Spleen (tissue), 11 donors: ENCODE data around the gene GAMT. TPM values are rescaled to one million over a fixed set of nuclear protein-coding genes. Genes with fewer than 3 reads are reported as not detected.
"Not testable (repeated sequence)": the region's sequence is repeated elsewhere in the genome, so short reads cannot be mapped to it uniquely, and the experiment has no call there.

Source experiments
- DNase-seq: peaks from one replicate; pipeline ENCODE4 v3.0.0-alpha.2; 2020
- H3K27ac ChIP-seq, 8 donors: fragments of 200-600 bp; sonication (generic) in 7 of 8; 1 replicate in 4 of 8; 2 replicates in 4 of 8; pipeline versions ENCODE4 v1.5.0 to v1.8.0; 2016 to 2021; ENCODE audit warnings: inconsistent platforms in 4 of 8, mild to moderate bottlenecking in 4 of 8, moderate library complexity in 1 of 8
- H3K27me3 ChIP-seq, 7 donors: fragments of 200-600 bp; sonication (generic) in 6 of 7; replicated peaks in 1 of 7; 1 replicate in 4 of 7; 2 replicates in 3 of 7; pipeline versions ENCODE4 v1.5.0 to v1.8.0; 2016 to 2021; ENCODE audit warnings: inconsistent platforms in 3 of 7, mild to moderate bottlenecking in 1 of 7
- H3K36me3 ChIP-seq, 6 donors: fragments of 200-600 bp; sonication (generic) in 5 of 6; 1 replicate in 4 of 6; 2 replicates in 2 of 6; pipeline versions ENCODE4 v1.5.0 to v1.8.0; 2016 to 2021; ENCODE audit warnings: inconsistent platforms in 2 of 6
- H3K4me1 ChIP-seq, 6 donors: fragments of 200-600 bp; sonication (generic) in 5 of 6; 1 replicate in 3 of 6; 2 replicates in 3 of 6; pipeline versions ENCODE4 v1.5.0 to v1.8.0; 2016 to 2021; ENCODE audit warnings: inconsistent platforms in 3 of 6
- H3K4me3 ChIP-seq, 8 donors: fragments of 200-600 bp; sonication (generic) in 7 of 8; 1 replicate in 4 of 8; 2 replicates in 4 of 8; pipeline versions ENCODE4 v1.5.0 to v1.8.0; 2016 to 2021; ENCODE audit warnings: inconsistent platforms in 4 of 8, mild to moderate bottlenecking in 4 of 8, moderate library complexity in 2 of 8
- H3K9me3 ChIP-seq, 8 donors: fragments of 200-600 bp; sonication (generic) in 7 of 8; 1 replicate in 4 of 8; 2 replicates in 4 of 8; pipeline versions ENCODE4 v1.5.0 to v1.8.0; 2016 to 2021; ENCODE audit warnings: inconsistent platforms in 4 of 8
- POLR2A ChIP-seq, 3 donors: fragments of 450-650 bp; IDR thresholded peaks; one replicate each; pipeline ENCODE4 v1.5.1; 2017; ENCODE audit warnings: antibody characterized with exemption in 3 of 3, mild to moderate bottlenecking in 1 of 3
- POLR2AphosphoS5 ChIP-seq, 3 donors: sonication (generic); formaldehyde crosslinking; IDR thresholded peaks; one replicate each; pipeline ENCODE4 v1.5.1; 2017; ENCODE audit warnings: antibody characterized with exemption in 3 of 3
- WGBS, 5 donors: extraction: QIAGEN DNeasy Blood & Tissue Kit in 3 of 5; methylation state at CpG; one replicate each; pipeline versions ENCODE4 v1.1.5 to v1.1.7; 2013 to 2018; 5-methylcytosine and 5-hydroxymethylcytosine counted together
- intact Hi-C: fragments of 100-400 bp; cut with DNase I; formaldehyde crosslinking; loops from one replicate; pipeline ENCODE4 v1.15.0; 2023; ENCODE audit warnings: low total_unique reads
- polyA plus RNA-seq, 3 donors: library from polyadenylated mRNA; stranded (reverse); fragments of 200-250 nt; gene quantifications; one replicate each; pipeline ENCODE4 v1.2.1, GENCODE V29; 2013
- total RNA-seq, 7 donors: library from RNA; depleted of rRNA in 3 of 7; stranded (reverse); fragments of >200 nt in 3 of 7; fragmentation: NEBNext Ultra II Directional in 4 of 7; extraction: Animal tissue kit (Norgen Biotek cat#: 25700) in 4 of 7; gene quantifications; one replicate each; pipeline versions ENCODE4 v1.1.0 to v1.2.1, GENCODE V29; 2016 to 2021
- TF ChIP-seq, protein P1 (sequence below), 11 experiments: fragments of 200-600 bp in 7 of 11; fragments of 450-650 bp in 4 of 11; sonication (generic) in 4 of 11; IDR thresholded peaks in 8 of 11; conservative IDR thresholded peaks in 3 of 11; 1 replicate in 7 of 11; 2 replicates in 4 of 11; pipeline versions ENCODE4 v1.4.0 to v1.8.0; 2016 to 2021; ENCODE audit warnings: antibody characterized with exemption in 11 of 11, inconsistent platforms in 4 of 11, mild to moderate bottlenecking in 1 of 11
- donor health status: healthy with polysubstance abuse.
- donor health status: DM: no; HTN: no; CAD: no; lungs with moderate emphysema.
- donor health status: DM: no; HTN: no; CAD: no.
- donor health status: Bipolar disorder and iron deficiency.
- donor health status: healthy.
- donor health status: DM: no; HTN: no; CAD: no.
- donor health status: DM: yes; HTN: yes; CAD: no.

GAMT gene
- total and polyA plus RNA-seq, 10 donors: 7.1 to 20.4 (median 12.4) TPM

DNA sequence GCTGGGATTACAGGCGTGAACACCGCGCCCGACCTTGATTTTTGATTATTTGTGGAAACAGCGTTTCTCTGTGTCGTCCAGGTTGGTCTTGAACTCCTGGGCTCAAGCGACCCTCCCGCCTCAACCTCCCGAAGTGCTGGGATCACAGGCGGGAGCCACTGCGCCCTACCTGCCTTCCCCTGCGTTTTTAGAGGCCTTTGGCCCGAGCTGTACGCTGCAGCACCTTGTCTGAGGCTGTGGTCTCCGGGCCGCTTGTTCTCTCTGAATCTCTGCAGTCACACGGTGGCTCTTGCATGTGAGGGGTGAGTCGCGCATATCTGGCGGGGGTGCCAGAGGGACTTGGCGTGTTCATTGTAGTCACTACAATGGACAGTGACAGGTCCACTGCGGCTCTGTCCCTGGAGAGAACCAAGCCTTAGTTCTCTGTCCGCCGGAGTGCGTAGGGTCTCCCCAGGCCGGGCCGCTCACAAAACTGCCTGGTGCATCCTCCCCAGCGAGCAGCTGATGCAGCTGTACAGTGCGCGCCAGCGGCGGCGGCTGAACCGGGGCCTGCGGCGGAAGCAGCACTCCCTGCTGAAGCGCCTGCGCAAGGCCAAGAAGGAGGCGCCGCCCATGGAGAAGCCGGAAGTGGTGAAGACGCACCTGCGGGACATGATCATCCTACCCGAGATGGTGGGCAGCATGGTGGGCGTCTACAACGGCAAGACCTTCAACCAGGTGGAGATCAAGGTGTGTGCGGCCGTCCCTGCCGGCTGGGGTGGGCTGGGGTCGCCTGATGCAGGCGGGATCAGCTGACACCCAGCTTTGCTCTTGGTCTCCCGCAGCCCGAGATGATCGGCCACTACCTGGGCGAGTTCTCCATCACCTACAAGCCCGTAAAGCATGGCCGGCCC is 38.4 kb upstream of the GAMT start:
- H3K9me3 ChIP-seq, intact Hi-C loops, DNase-seq, H3K27me3 ChIP-seq: not testable (repeated sequence)
- peak in 1 of 3 donors; percentile 36 for TF ChIP-seq POLR2AphosphoS5 (IDR thresholded peaks at IDR 0.05)
- Histone ChIP-seq H3K27ac (peak overlapping the region in 4 of 8 donors; percentile 90 to 97 (median 92)), H3K4me1 (peaks cover 16 to 59% (median 38%) of the 10 kb centered on the region in 6 donors), H3K4me3 (peak overlapping the region; percentile 61 to 97 (median 76)), H3K36me3 (peaks cover 9 to 58% (median 39%) of the 10 kb centered on the region in 6 donors)
- WGBS, 5 donors: 76 to 87% (median 81%) methylated on average over 28 to 57 of the region's 57 CpGs

DNA sequence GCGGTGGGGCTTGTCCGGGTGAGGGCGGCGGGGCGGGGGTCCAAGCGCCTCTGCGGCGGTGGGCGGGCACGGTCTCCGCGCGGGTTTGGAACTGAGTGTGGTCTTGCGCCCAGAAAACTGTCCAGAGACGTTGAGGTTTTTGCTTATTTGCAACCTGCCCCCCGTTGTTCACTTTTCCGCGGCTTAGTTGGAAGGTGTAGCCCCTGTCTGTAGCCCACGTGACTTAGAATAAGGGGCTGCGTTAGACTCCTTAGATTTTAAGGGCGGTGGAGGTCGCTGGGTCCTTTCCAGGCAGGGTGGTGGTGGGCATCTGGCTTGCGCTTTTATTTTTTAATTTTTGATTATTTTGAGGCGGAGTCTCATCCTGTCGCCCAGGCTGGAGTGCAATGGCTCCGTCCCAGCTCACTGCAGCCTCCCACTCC is 37.6 kb upstream of the GAMT start:
- peaks cover 15 to 59% (median 32%) of the 10 kb centered on the region in 6 donors for H3K4me1 ChIP-seq
- WGBS, 5 donors: 0 to 2% (median 1%) methylated on average over 20 to 26 of the region's 26 CpGs
- peaks cover 9 to 67% (median 47%) of the 10 kb centered on the region in 6 donors for H3K36me3 ChIP-seq
- DNase-seq: no peak
- intact Hi-C loops: no loop called here
- no peaks in the 10 kb centered on the region for H3K27me3 ChIP-seq
- peak overlapping the region in 7 of 8 donors; percentile 90 to 97 (median 92) for H3K27ac ChIP-seq
- H3K9me3 ChIP-seq: no peaks in the 10 kb centered on the region
- peak overlapping the region; percentile 61 to 97 (median 76) for H3K4me3 ChIP-seq
- TF ChIP-seq POLR2AphosphoS5 (IDR thresholded peaks at IDR 0.05) (no peak), POLR2A (IDR thresholded peaks at IDR 0.05) (no peak)
- TF ChIP-seq, protein P1, sequence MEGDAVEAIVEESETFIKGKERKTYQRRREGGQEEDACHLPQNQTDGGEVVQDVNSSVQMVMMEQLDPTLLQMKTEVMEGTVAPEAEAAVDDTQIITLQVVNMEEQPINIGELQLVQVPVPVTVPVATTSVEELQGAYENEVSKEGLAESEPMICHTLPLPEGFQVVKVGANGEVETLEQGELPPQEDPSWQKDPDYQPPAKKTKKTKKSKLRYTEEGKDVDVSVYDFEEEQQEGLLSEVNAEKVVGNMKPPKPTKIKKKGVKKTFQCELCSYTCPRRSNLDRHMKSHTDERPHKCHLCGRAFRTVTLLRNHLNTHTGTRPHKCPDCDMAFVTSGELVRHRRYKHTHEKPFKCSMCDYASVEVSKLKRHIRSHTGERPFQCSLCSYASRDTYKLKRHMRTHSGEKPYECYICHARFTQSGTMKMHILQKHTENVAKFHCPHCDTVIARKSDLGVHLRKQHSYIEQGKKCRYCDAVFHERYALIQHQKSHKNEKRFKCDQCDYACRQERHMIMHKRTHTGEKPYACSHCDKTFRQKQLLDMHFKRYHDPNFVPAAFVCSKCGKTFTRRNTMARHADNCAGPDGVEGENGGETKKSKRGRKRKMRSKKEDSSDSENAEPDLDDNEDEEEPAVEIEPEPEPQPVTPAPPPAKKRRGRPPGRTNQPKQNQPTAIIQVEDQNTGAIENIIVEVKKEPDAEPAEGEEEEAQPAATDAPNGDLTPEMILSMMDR (IDR thresholded peaks at IDR 0.05 in 8 of 11, conservative IDR thresholded peaks at IDR 0.05 in 3 of 11): no peak

DNA sequence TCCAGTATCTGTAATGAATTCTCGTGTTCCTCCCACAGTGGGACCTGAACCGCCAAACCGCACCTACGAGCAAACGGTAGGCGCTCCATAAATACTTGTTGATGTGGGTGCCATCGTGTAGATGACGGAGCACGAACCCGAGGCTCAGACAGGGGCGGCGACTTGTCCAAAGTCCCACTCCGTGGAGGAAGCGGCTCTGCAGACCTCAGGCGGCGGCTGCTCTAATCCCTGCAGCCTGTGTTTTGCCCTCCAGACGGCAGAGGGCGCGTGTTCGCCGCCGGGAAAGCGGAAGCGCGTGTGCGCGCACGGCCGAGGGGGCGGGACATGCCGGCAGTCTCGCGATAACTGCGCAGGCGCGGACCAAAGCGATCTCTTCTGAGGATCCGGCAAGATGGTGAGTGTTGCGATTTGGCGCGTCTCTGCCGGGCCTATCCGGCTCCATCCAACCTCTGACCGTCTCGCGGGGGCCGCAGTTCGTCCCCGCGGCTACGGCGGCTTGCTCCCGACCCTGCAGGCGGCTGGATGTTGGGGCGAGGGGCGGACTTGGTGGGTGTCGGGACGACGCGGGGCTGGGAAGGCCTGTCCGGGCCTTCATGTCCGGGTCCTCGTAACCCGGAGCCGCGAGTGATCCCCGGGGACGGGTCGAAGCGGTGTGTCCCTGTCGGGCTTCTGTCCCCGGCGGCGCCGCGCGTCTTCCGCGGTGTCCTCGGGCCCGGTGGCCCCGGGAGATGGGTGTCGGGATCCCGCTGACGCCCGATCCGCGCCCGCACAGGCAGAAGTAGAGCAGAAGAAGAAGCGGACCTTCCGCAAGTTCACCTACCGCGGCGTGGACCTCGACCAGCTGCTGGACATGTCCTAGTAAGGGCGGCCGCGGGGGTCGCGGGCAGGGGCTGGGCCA is 36.9 kb upstream of the GAMT start, which contains the start of gene RPS15:
TSS of gene RPS15 (plus strand) at position 362 of the 898 bp plus-strand sequence. CDS start at position 392, 30 bp downstream.
- H3K9me3 ChIP-seq: no peaks in the 10 kb centered on the region
- peak within 1 kb of the TSS; percentile 90 to 97 (median 93) for H3K27ac ChIP-seq
- intact Hi-C loops: no loop called here
- peaks cover 15 to 61% (median 34%) of the 10 kb centered on the region in 6 donors for H3K4me1 ChIP-seq
- TF ChIP-seq, protein P1 (IDR thresholded peaks at IDR 0.05 in 8 of 11, conservative IDR thresholded peaks at IDR 0.05 in 3 of 11): peak; percentile 94 to 99 (median 99)
- TF ChIP-seq POLR2AphosphoS5 (IDR thresholded peaks at IDR 0.05): peak; percentile 98 to 99 (median 99)
- peak; percentile 50 to 73 (median 61) for TF ChIP-seq POLR2A (IDR thresholded peaks at IDR 0.05)
- peak within 1 kb of the TSS; percentile 61 to 97 (median 76) for H3K4me3 ChIP-seq
- WGBS, 5 donors: 1 to 3% (median 2%) methylated on average over 34 to 100 of the region's 100 CpGs
- H3K27me3 ChIP-seq: no peaks in the 10 kb centered on the region
- peaks cover 9 to 73% (median 54%) of the 10 kb centered on the region in 6 donors for H3K36me3 ChIP-seq
- peak; percentile 98 for DNase-seq

DNA sequence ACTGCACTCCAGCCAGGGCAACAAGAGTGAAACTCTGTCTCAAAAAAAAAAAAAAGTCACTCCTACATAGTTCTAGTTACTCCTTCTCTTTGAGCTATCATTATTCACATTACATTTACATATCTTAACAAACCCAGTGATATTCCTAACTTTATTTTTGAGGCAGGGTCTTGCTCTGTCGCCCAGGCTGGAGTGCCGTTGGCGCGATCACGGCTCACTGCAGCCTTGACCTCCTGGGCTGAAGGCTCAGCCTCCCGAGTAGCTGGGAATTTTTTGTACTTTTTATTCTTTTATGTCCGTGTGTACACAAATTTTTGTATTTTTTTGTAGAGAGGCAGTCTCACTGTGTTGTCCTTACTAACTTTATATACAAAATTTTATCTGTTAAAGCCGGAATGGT is 36.3 kb upstream of the GAMT start:
- Histone ChIP-seq H3K27me3 (no peaks in the 10 kb centered on the region), H3K4me1 (peaks cover 15 to 68% (median 35%) of the 10 kb centered on the region in 6 donors), H3K9me3 (no peaks in the 10 kb centered on the region), H3K36me3 (peaks cover 9 to 73% (median 60%) of the 10 kb centered on the region in 6 donors), H3K27ac (peak overlapping the region in 4 of 8 donors; percentile 90 to 97 (median 92)), H3K4me3 (peak overlapping the region in 3 of 8 donors; percentile 68 to 97 (median 83))
- no peak for DNase-seq
- TF ChIP-seq POLR2AphosphoS5 (IDR thresholded peaks at IDR 0.05) (no peak), POLR2A (IDR thresholded peaks at IDR 0.05) (no peak)
- TF ChIP-seq, protein P1 (IDR thresholded peaks at IDR 0.05 in 8 of 11, conservative IDR thresholded peaks at IDR 0.05 in 3 of 11): no peak
- 37 to 70% (median 59%) methylated on average over 8 of the region's 8 CpGs for WGBS, 5 donors
- intact Hi-C loops: no loop called here
